GM12875 (cell line): ENCODE measurements around the gene APBB2.

ENCODE experiments used
- H3K4me3 ChIP-seq: one replicate; pipeline ENCODE4 v1.5.1; 2011; ENCODE audit warnings: low read depth, low read length, control low read depth
- CTCF ChIP-seq: IDR thresholded peaks from 2 replicates; pipeline ENCODE4 v1.5.1; 2011; ENCODE audit warnings: low read depth, mild to moderate bottlenecking, control low read depth, inconsistent platforms, low read length, moderate library complexity, borderline replicate concordance; ENCODE audit not compliant: insufficient read depth

Gene APBB2

GRCh38 chr4:40848940-40849339, 365.4 kb downstream of the APBB2 start:
- no peak for TF ChIP-seq CTCF
- H3K4me3 ChIP-seq = no peak overlapping the region

GRCh38 chr4:40848251-40848650, 366.1 kb downstream of the APBB2 start:
- no peak overlapping the region for H3K4me3 ChIP-seq
- TF ChIP-seq CTCF = no peak

GRCh38 chr4:40846532-40846931, 367.8 kb downstream of the APBB2 start:
- no peak overlapping the region for H3K4me3 ChIP-seq
- no peak for TF ChIP-seq CTCF

GRCh38 chr4:40845154-40845835, 369.0 kb downstream of the APBB2 start:
- H3K4me3 ChIP-seq = no peak overlapping the region
- no peak for TF ChIP-seq CTCF

- no peak for TF ChIP-seq CTCF
- H3K4me3 ChIP-seq = no peak overlapping the region
These were observed 370.1 kb downstream of the APBB2 start for GRCh38 chr4:40844261-40844660.

GRCh38 chr4:40843696-40844095, 370.6 kb downstream of the APBB2 start:
- TF ChIP-seq CTCF = peak; percentile 52
- H3K4me3 ChIP-seq = no peak overlapping the region

- H3K4me3 ChIP-seq = no peak overlapping the region
- no peak for TF ChIP-seq CTCF
These were observed 371.5 kb downstream of the APBB2 start for GRCh38 chr4:40842725-40843423.
